ENCODE measurements around the gene PIGL.

Gene PIGL

DNA sequence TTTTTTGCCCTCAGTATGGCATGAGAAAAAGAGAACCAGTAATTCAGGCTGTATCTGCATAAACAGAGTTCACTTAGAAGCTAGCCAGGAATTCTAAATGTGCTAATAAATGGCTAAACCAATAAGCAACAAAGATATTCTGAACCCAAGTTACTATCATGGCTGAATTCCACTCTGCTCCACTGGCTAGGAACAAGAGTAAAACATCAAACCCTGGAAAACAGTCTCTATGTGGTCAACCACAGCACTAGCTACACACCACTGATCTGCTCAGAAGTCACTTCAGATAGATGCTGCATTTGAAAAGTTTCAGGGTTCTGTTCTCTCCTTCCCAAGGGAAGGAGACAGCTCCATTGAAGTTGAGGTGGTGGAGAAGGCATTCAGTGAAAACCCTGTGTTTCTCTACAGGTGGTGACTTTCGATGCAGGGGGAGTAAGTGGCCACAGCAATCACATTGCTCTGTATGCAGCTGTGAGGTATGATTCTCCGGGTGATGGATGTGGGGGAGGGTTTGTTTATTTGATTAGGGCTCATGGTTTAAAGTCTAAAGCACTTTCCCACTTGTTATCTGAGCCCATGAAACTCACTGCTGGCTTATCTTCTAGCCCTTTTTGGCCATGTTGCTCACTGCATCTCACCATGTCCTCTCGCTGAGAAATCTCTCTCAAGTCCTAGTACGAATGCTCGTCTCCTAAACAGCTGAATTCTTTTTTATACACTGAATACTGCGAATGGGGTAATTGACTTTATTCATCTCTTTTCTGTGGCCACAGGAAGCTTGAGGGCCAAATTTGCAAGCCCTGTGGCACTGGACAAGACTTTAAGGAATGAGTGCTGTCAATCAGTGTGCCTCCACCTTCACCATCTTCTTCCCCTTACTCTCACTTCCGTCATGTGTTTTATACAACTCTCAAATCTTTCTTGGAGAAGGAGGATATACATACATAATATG is 96.4 kb downstream of the PIGL start:
- DNase-seq, result no peak

GRCh38 chr17:16314189-16314588 is 97.2 kb downstream of the PIGL start:
- DNase-seq, result no peak

DNA sequence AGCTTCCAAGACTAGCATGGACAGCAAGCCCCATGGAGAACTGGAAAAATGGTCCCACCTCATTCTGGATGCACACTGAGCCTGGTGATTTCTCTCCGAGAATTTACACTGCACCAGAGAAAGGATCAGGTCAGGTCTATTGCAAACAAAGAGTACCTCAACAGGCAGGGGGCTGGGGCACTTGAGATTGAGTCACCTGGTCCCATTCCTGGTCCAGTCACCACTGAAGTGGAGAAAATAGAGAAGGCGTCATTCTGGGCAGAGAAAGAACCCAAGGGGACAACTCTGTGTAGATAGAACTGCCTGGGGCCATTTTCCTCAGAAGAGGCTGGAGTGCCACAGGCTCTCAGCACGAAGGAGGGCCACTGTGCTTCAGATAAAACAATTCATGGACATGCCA is 97.8 kb downstream of the PIGL start:
- DNase-seq, result no peak

DNA sequence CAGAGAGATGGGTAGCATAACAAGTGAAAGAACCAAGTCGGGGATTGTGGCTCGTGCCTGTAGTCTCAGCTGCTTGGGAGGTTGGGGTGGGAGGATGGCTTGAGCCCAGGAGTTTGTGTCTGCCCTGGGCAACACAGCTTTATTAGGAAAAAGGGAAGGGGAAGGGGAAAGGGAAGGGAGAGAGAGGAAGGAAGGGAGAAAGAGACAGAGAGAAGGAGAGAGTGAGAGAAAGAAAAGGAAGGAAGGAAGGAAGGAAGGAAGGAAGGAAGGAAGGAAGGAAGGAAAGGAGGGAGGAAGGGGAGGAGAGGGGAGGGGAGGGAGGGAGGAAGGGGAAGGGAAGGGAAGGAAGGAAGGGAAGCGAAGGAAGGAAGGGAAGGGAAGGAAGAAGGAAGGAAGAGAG is 103.0 kb downstream of the PIGL start:
- no peak for DNase-seq

DNA sequence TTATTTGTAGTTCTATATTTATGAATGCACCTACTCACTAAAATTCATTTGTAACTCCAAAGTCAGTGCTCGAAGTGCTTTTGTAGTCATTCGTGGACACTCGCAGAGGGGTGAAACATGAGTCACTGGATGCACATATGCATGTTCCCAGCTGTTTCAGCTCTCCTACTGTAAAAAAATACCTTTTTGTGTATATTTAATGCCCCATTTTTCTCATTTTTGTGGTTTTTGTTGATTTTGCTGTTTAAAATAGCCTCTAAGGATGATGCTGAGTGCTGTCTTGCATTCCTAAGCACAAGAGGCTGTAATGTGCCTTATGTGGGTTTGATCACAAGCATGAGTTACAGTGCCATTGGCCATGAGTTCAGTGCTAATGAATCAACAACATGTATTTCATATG is 105.6 kb downstream of the PIGL start:
- DNase-seq, result no peak

GRCh38 chr17:16325964-16326363 is 109.0 kb downstream of the PIGL start:
- DNase-seq, result no peak

DNA sequence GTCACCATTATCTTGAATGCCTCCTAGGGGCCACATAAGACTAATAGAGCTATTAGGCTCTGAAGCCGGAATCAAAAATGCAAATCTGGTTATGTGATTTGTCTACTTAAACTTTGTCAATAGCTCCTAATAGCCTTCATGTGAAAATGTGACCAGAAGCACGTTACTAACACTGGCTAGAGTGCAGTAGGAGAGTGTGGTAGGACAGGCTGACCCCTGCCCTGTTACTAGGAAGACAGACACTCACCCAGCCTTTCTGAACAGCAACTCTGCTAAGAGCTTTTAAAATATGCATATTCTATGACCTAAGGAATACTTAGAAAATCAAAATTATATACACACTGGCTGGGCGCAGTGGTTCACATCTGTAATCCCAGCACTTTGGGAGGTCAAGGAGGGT is 110.0 kb downstream of the PIGL start:
- DNase-seq, result no peak

GRCh38 chr17:16328997-16329396 is 112.0 kb downstream of the PIGL start:
- no peak for DNase-seq

DNA sequence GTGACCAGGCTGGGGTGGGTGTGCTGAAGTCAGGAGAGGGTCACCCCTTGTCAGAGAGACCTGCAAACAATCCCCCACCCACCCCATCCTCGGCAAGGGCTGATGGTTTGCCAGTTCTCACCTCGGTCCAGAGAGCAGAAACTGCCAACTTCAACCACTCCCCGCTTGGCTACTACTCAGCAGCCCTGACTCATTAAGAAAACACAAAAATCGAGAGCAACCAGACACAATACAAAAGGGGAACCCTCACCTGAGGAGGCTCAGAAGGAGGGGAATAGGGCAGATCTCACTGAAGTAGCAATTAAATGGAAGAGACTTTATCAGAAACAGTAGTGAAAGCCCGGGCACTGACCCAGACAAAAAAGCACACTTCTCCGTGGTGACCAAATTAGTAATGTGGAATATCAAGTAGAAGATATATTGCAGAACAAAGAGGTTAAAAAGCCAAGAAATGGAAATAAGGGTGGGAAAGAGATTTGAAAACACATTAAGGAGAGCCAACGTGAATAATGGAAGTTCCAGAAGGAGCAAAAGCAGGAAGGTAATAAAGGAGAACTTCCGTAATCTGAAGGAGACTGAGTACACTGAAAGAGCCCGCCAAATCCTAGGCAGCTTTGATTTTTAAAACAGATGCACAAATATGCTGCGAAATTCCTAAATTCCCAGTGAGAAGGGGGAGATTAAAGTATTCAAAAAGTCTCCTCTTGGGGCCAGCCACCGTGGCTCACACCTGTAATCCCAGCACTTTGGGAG is 112.7 kb downstream of the PIGL start:
- DNase-seq, result no peak

- DNase-seq, result no peak
These were observed 121.4 kb downstream of the PIGL start for GRCh38 chr17:16338391-16338790.

DNA sequence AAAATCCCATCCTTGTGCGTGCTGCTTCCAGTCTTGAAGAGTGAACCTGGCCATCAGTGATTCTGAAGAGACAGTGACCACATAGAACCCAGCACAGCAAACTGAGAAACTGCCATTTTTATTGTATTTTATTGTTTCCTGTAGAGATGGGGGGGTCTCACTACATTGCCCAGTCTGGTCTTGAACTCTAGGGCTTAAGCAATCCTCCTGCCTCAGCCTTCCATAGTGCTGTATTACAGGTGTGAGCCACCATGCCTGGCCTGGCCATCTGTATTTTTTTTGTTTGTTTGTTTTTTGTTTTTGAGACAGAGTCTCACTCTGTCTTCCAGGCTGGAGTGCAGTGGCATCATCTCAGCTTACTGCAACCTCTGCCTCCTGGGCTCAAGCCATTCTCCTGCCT is 122.4 kb downstream of the PIGL start:
- no peak for DNase-seq

- no peak for DNase-seq
These were observed 122.9 kb downstream of the PIGL start for GRCh38 chr17:16339959-16340358.

DNA sequence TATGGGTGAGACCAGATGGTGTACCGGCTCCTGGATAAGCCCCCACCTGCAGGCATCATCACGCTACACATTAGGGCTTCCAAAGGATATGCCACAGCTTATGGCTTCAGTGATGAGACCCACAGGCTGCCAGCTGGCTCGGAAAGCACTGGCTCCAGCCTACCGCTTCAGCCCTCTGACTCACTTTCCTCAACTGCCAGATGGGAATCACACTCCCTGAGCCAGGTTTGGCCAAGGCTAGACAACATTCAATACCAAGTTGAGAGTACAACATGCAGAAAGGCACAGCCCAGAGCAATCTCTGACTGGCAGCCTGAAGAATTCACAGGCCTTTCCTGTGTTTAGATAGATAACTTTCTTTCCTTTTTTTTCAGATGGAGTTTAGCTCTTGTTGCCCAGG is 126.0 kb downstream of the PIGL start:
- peak in 1 of 14 donors; percentile 79 for DNase-seq

- no peak for DNase-seq
These were observed 126.6 kb downstream of the PIGL start for GRCh38 chr17:16343569-16343968.

- DNase-seq, result no peak
These were observed 128.6 kb downstream of the PIGL start for GRCh38 chr17:16345565-16345964.

GRCh38 chr17:16346721-16347271 is 129.8 kb downstream of the PIGL start:
- DNase-seq, result no peak

GRCh38 chr17:16348586-16348985 is 131.6 kb downstream of the PIGL start:
- DNase-seq, result no peak

DNA sequence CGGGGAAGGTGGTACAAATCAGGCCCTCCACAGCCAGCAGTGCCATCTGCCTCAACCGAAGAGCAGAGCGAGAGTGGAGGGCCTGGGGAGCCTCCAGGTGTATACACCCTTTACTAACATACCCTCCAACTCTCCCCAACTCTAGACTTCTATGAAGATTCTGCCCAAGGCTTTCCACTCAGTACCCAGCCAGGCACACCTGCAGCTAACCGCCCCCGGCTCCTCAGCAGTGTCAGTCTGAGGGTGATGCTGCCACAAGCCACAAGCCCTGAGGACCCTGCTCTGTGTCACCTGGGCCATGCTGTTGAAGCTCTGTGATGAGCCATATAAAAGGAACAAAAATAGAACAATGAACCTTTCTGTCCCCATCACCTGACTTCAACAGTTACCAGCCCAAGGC is 132.4 kb downstream of the PIGL start:
- DNase-seq, result no peak

GRCh38 chr17:16351831-16352230 is 134.8 kb downstream of the PIGL start:
- no peak for DNase-seq

- DNase-seq, result peak in 6 of 14 donors; percentile 17 to 64 (median 30)
These were observed 135.3 kb downstream of the PIGL start for GRCh38 chr17:16352303-16352666.

- peak in 8 of 14 donors; percentile 28 to 62 (median 46) for DNase-seq
These were observed 135.8 kb downstream of the PIGL start for GRCh38 chr17:16352667-16353316.

DNA sequence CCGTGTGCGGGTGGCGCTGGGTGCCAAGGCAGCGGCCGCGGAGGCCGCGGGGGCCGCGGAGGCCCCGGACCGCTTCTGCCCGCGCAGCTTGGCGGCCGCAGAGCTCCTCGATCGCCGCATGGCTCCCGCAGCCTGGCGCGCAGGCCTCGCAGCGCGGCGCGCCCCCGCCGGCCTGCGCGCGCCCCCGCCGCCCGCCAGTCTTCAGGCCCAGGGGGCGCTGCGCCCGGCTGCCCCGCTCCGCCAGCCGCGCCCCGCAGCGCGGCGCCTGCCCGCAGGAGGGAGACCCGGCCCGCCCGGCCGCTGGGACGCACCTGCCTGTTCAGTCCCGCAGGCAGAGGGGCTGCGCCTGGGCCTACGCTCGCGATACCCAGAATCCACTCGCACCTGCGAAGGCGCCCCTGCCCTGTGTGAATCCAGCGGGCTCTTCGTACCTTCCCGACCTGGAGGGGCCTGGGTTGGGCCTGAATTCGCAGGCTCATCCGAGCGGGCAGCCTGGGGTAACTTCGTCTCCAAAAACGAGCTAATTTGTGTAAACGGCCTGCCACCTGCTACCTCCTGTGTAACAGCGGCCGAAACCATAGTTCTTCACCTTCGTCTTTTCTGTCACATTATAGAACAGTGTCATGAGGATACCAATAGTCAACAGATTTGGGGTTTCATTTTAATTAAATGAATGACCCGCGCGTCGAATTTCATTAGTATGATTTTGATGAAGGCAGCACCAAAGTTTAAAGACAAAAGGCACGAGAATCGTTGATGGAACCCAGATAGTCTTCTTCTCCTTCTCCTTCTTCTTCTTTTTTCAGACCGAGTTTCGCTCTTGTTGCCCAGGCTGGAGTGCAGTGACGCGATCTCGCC is 136.5 kb downstream of the PIGL start, which contains the start of gene CENPV:
TSS of gene CENPV (minus strand) at position 153 of the 858 bp plus-strand sequence. CDS start at position 120, 33 bp downstream.
- DNase-seq, result peak in 7 of 14 donors; percentile 6 to 65 (median 47)

All from C1 segment of cervical spinal cord (tissue), 14 donors.